Measurements from ENCODE around the gene GHRHR. TPM values are rescaled to one million over a fixed set of nuclear protein-coding genes. Genes with fewer than 3 reads are reported as not detected.

Gene GHRHR
- total and polyA plus RNA-seq, 2 of the 4 experiments (the other 2 are of a cell fraction): not detected

- BruUV-seq (replicated peaks): no TSS peak
- Histone ChIP-seq H3K36me3 (ENCODE audit: control insufficient read depth, insufficient read depth, low read length) (no peaks in the 10 kb centered on the region), H3K14ac (replicated peaks; ENCODE audit: low read depth, low read length) (no peak overlapping the region), H2BK5ac (ENCODE audit: low read depth, low read length, poor library complexity, severe bottlenecking) (no peak overlapping the region), H3K56ac (ENCODE audit: extremely low read depth, insufficient read depth, low read length) (no peak overlapping the region), H4K8ac (ENCODE audit: low read depth in 2 of 2, low read length in 2 of 2) (no peak overlapping the region), H2AK5ac (ENCODE audit: low read depth, low read length) (no peak overlapping the region), H3K27me3 (ENCODE audit: control insufficient read depth, insufficient read depth, low read length) (peaks cover 25% of the 10 kb centered on the region), H2BK20ac (ENCODE audit: low read depth, low read length) (no peak overlapping the region), H3K9me3 (ENCODE audit: control insufficient read depth, insufficient read depth, low read length) (no peaks in the 10 kb centered on the region), H3K4me2 (ENCODE audit: low read depth, low read length) (no peak overlapping the region), H3K4ac (ENCODE audit: low read depth, low read length) (no peak overlapping the region), H4K91ac (ENCODE audit: insufficient read depth, low read depth, low read length) (no peak overlapping the region), H3K4me3 (ENCODE audit: insufficient read depth, low read depth, low read length) (no peak overlapping the region), H2BK120ac (ENCODE audit: low read depth, low read length) (no peak overlapping the region), H4K5ac (ENCODE audit: low read depth, low read length) (no peak overlapping the region), H3K18ac (ENCODE audit: low read depth, low read length) (no peak overlapping the region), H3K4me1 (ENCODE audit: control insufficient read depth, insufficient read depth, low read length) (no peaks in the 10 kb centered on the region), H3K79me1 (ENCODE audit: low read depth in 1 of 2, low read length in 2 of 2) (no peaks in the 10 kb centered on the region), H3K9me1 (ENCODE audit: insufficient read depth, low read length) (no peaks in the 10 kb centered on the region), H3K9ac (ENCODE audit: low read depth, low read length) (no peak overlapping the region), H3K23ac (ENCODE audit: low read depth, low read length) (no peak overlapping the region), H2AK9ac (replicated peaks; ENCODE audit: low read depth, low read length, poor library complexity) (no peak overlapping the region), H3K27ac (ENCODE audit: insufficient read depth, low read length) (no peak overlapping the region), H2AFZ (replicated peaks; ENCODE audit: low read length, poor library complexity) (no peak overlapping the region), H2BK15ac (ENCODE audit: low read depth, low read length) (no peak overlapping the region), H4K20me1 (ENCODE audit: insufficient read depth, low read length) (no peaks in the 10 kb centered on the region)
- POLR2A ChIA-PET (ENCODE audit: unreplicated experiment): no interaction called here
- CTCF ChIA-PET: interaction anchor here (0.7 to 1.2 kb wide), 2 partner anchors 10 to 49 kb away, joined by 3 read pairs; no protein-coding TSS in a partner anchor
- DNase-seq: no peak
- intact Hi-C loops (cut with micrococcal nuclease): no loop called here
- dilution Hi-C loops (cut with HindIII; ENCODE audit: low sequenced_read_pairs, unreplicated experiment): no loop called here
- WGBS, 2 experiments (ENCODE audit: extremely low coverage in 2 of 2, insufficient read length in 1 of 2): no CpG with 5 or more reads among the region's 6 CpGs
- in situ Hi-C loops (cut with MboI; ENCODE audit: low sequenced_read_pairs): no loop called here
- ATAC-seq (ENCODE audit: low read depth): no peak
- no peak for TF ChIP-seq CEBPB (IDR thresholded peaks at IDR 0.05; ENCODE audit: low read depth, low read length)
- TF ChIP-seq MAZ (IDR thresholded peaks at IDR 0.05; ENCODE audit: borderline replicate concordance, low read depth, low read length): no peak
- TF ChIP-seq CHD1 (IDR thresholded peaks at IDR 0.05; ENCODE audit: low read depth, low read length): no peak
- TF ChIP-seq USF2 (IDR thresholded peaks at IDR 0.05; ENCODE audit: low read depth, low read length): no peak
- no peak for TF ChIP-seq FOS (IDR thresholded peaks at IDR 0.05; ENCODE audit: low read depth, low read length)
- no peak for TF ChIP-seq BHLHE40 (IDR thresholded peaks at IDR 0.05; ENCODE audit: low read depth, low read length)
- TF ChIP-seq POLR2A (IDR thresholded peaks at IDR 0.05; ENCODE audit: low read depth, low read length): no peak
- TF ChIP-seq SMC3 (IDR thresholded peaks at IDR 0.05; ENCODE audit: low read depth, low read length): no peak
- TF ChIP-seq MXI1 (IDR thresholded peaks at IDR 0.05; ENCODE audit: borderline replicate concordance, low read depth, low read length): no peak
- TF ChIP-seq ELK1 (IDR thresholded peaks at IDR 0.05; ENCODE audit: borderline replicate concordance, low read depth, low read length): no peak
- no peak for TF ChIP-seq CTCF (conservative IDR thresholded peaks at IDR 0.05; ENCODE audit: low read depth, low read length)
- TF ChIP-seq NFE2L2 (IDR thresholded peaks at IDR 0.05; ENCODE audit: low read depth, low read length): no peak
- TF ChIP-seq MAFK (IDR thresholded peaks at IDR 0.05; ENCODE audit: low read depth, low read length): no peak
- TF ChIP-seq RFX5 (IDR thresholded peaks at IDR 0.05; ENCODE audit: low read depth, low read length): no peak
- TF ChIP-seq RCOR1 (IDR thresholded peaks at IDR 0.05; ENCODE audit: insufficient replicate concordance, low read length): no peak
These were observed 28.8 kb upstream of the GHRHR start for GRCh38 chr7:30934732-30935568.
